GM23338 (cell line): ENCODE measurements around the gene ANKFN1. TPM values are rescaled to one million over a fixed set of nuclear protein-coding genes. Genes with fewer than 3 reads are reported as not detected.

Experiments
- CREB1 ChIP-seq: fragments of 250-450 bp; sonication (Bioruptor Pico); IDR thresholded peaks from 2 replicates; pipeline ENCODE4 v1.5.0; 2020; ENCODE audit warnings: low read depth, mild to moderate bottlenecking, moderate library complexity
- EZH2phosphoT487 ChIP-seq: fragments of 200-600 bp; sonication (generic); IDR thresholded peaks from one replicate; pipeline ENCODE4 v1.8.1; 2018; ENCODE audit warnings: antibody characterized with exemption; ENCODE audit not compliant: unreplicated experiment
- NANOG ChIP-seq: IDR thresholded peaks from 2 replicates; pipeline ENCODE4 v1.6.1; 2016; ENCODE audit warnings: antibody characterized with exemption, borderline replicate concordance
- POLR2AphosphoS5 ChIP-seq: IDR thresholded peaks from 2 replicates; pipeline ENCODE4 v1.6.1; 2016; ENCODE audit warnings: antibody characterized with exemption, low read depth
- STAT1 ChIP-seq: IDR thresholded peaks from one replicate; pipeline ENCODE4 v1.6.1; 2016; ENCODE audit warnings: antibody characterized with exemption; ENCODE audit not compliant: unreplicated experiment
- ZNF114 ChIP-seq: fragments of 250-450 bp; sonication (Bioruptor Pico); IDR thresholded peaks from 2 replicates; pipeline ENCODE4 v1.5.0; 2020; ENCODE audit warnings: mild to moderate bottlenecking, moderate library complexity
- ZNF331 ChIP-seq: fragments of 250-450 bp; sonication (Bioruptor Pico); IDR thresholded peaks from 2 replicates; pipeline ENCODE4 v1.5.0; 2020; ENCODE audit warnings: low read depth, mild to moderate bottlenecking, moderate library complexity
- polyA plus RNA-seq: library from polyadenylated mRNA; unstranded; fragments of >200 nt; fragmentation: Nextera tagmentation; extraction: Ambion mirVana; gene quantifications from 2 replicates; pipeline ENCODE4 v1.2.1, GENCODE V29; 2016
- total RNA-seq: library from RNA; depleted of rRNA; stranded (reverse); fragments of >200 nt; shearing (Covaris generic); gene quantifications from 2 replicates; pipeline ENCODE4 v1.2.3, GENCODE V29; 2014
- TF ChIP-seq, protein P1 (sequence below): fragments of 250-450 bp; sonication (Bioruptor Pico); IDR thresholded peaks from 2 replicates; pipeline ENCODE4 v1.5.0; 2020; ENCODE audit warnings: mild to moderate bottlenecking, moderate library complexity
- TF ChIP-seq, protein P2 (sequence below): IDR thresholded peaks from one replicate; pipeline ENCODE4 v1.6.1; 2018; ENCODE audit warnings: antibody characterized with exemption; ENCODE audit not compliant: unreplicated experiment
- TF ChIP-seq, protein P3 (sequence below): IDR thresholded peaks from 2 replicates; pipeline ENCODE4 v1.6.1; 2016; ENCODE audit warnings: antibody characterized with exemption

ANKFN1 gene
- total and polyA plus RNA-seq, 2 experiments from 2014 or later, result not detected

DNA sequence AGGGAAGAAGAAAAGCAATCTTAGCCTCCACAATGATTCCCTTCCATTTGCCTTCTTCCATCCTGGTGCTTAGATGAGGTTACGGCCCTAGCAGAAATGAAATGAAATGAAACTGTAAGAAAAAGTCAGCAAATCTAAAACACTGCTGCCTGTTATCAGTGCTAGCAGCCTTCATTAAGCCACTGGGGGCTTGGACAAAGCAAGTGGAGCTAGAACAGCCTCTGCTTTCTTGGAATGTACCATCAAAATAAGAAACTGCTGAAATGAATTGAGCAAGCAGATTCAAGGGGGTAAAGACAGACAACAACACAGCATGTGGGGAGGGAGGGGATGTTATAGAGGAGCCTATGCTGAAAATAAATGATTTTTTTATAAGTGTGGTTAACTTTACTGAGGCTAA, 5.1 kb downstream of the ANKFN1 start (continued):
- TF ChIP-seq, protein P1, sequence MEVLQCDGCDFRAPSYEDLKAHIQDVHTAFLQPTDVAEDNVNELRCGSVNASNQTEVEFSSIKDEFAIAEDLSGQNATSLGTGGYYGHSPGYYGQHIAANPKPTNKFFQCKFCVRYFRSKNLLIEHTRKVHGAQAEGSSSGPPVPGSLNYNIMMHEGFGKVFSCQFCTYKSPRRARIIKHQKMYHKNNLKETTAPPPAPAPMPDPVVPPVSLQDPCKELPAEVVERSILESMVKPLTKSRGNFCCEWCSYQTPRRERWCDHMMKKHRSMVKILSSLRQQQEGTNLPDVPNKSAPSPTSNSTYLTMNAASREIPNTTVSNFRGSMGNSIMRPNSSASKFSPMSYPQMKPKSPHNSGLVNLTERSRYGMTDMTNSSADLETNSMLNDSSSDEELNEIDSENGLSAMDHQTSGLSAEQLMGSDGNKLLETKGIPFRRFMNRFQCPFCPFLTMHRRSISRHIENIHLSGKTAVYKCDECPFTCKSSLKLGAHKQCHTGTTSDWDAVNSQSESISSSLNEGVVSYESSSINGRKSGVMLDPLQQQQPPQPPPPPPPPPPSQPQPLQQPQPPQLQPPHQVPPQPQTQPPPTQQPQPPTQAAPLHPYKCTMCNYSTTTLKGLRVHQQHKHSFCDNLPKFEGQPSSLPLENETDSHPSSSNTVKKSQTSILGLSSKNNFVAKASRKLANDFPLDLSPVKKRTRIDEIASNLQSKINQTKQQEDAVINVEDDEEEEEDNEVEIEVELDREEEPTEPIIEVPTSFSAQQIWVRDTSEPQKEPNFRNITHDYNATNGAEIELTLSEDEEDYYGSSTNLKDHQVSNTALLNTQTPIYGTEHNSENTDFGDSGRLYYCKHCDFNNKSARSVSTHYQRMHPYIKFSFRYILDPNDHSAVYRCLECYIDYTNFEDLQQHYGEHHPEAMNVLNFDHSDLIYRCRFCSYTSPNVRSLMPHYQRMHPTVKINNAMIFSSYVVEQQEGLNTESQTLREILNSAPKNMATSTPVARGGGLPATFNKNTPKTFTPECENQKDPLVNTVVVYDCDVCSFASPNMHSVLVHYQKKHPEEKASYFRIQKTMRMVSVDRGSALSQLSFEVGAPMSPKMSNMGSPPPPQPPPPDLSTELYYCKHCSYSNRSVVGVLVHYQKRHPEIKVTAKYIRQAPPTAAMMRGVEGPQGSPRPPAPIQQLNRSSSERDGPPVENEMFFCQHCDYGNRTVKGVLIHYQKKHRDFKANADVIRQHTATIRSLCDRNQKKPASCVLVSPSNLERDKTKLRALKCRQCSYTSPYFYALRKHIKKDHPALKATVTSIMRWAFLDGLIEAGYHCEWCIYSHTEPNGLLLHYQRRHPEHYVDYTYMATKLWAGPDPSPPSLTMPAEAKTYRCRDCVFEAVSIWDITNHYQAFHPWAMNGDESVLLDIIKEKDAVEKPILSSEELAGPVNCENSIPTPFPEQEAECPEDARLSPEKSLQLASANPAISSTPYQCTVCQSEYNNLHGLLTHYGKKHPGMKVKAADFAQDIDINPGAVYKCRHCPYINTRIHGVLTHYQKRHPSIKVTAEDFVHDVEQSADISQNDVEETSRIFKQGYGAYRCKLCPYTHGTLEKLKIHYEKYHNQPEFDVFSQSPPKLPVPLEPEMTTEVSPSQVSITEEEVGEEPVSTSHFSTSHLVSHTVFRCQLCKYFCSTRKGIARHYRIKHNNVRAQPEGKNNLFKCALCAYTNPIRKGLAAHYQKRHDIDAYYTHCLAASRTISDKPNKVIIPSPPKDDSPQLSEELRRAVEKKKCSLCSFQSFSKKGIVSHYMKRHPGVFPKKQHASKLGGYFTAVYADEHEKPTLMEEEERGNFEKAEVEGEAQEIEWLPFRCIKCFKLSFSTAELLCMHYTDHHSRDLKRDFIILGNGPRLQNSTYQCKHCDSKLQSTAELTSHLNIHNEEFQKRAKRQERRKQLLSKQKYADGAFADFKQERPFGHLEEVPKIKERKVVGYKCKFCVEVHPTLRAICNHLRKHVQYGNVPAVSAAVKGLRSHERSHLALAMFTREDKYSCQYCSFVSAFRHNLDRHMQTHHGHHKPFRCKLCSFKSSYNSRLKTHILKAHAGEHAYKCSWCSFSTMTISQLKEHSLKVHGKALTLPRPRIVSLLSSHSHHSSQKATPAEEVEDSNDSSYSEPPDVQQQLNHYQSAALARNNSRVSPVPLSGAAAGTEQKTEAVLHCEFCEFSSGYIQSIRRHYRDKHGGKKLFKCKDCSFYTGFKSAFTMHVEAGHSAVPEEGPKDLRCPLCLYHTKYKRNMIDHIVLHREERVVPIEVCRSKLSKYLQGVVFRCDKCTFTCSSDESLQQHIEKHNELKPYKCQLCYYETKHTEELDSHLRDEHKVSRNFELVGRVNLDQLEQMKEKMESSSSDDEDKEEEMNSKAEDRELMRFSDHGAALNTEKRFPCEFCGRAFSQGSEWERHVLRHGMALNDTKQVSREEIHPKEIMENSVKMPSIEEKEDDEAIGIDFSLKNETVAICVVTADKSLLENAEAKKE (CRISPR knock-in tag), result no peak
- no peak for TF ChIP-seq STAT1
- no peak for TF ChIP-seq NANOG
- TF ChIP-seq CREB1 (CRISPR knock-in tag), result no peak
- TF ChIP-seq ZNF114 (CRISPR knock-in tag), result no peak
- TF ChIP-seq, protein P2, sequence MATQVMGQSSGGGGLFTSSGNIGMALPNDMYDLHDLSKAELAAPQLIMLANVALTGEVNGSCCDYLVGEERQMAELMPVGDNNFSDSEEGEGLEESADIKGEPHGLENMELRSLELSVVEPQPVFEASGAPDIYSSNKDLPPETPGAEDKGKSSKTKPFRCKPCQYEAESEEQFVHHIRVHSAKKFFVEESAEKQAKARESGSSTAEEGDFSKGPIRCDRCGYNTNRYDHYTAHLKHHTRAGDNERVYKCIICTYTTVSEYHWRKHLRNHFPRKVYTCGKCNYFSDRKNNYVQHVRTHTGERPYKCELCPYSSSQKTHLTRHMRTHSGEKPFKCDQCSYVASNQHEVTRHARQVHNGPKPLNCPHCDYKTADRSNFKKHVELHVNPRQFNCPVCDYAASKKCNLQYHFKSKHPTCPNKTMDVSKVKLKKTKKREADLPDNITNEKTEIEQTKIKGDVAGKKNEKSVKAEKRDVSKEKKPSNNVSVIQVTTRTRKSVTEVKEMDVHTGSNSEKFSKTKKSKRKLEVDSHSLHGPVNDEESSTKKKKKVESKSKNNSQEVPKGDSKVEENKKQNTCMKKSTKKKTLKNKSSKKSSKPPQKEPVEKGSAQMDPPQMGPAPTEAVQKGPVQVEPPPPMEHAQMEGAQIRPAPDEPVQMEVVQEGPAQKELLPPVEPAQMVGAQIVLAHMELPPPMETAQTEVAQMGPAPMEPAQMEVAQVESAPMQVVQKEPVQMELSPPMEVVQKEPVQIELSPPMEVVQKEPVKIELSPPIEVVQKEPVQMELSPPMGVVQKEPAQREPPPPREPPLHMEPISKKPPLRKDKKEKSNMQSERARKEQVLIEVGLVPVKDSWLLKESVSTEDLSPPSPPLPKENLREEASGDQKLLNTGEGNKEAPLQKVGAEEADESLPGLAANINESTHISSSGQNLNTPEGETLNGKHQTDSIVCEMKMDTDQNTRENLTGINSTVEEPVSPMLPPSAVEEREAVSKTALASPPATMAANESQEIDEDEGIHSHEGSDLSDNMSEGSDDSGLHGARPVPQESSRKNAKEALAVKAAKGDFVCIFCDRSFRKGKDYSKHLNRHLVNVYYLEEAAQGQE, result no peak
- no peak for TF ChIP-seq ZNF331
- no peak for TF ChIP-seq POLR2AphosphoS5
- TF ChIP-seq, protein P3, sequence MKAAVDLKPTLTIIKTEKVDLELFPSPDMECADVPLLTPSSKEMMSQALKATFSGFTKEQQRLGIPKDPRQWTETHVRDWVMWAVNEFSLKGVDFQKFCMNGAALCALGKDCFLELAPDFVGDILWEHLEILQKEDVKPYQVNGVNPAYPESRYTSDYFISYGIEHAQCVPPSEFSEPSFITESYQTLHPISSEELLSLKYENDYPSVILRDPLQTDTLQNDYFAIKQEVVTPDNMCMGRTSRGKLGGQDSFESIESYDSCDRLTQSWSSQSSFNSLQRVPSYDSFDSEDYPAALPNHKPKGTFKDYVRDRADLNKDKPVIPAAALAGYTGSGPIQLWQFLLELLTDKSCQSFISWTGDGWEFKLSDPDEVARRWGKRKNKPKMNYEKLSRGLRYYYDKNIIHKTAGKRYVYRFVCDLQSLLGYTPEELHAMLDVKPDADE, result no peak
- no peak for TF ChIP-seq EZH2phosphoT487
